HG03108 (cell line): ENCODE results near the gene FAM184A.

Experiments
- ATAC-seq: cut with Tn5 transposase; IDR thresholded peaks from one replicate; pipeline ENCODE4 v1.9.1; 2021; ENCODE audit warnings: moderate library complexity; ENCODE audit not compliant: unreplicated experiment

FAM184A gene

DNA sequence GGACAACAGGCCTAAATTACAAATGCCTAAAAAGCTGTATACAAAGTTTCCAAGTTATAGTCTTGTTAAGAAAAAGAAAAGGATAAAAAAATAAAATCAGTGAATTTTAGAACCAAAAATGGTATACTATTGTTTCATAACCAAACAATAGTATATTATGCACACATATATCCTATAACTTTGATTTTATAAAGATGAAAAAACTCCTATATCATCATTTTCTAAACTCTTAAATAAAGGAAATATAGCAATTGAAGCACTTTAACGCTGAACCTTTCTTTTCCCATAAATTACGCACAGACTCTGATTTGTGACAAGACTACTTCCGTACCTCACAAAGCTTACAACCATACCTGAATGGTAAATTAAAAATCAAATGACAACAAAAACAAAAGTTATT, 107.6 kb downstream of the FAM184A start:
- ATAC-seq = no peak

DNA sequence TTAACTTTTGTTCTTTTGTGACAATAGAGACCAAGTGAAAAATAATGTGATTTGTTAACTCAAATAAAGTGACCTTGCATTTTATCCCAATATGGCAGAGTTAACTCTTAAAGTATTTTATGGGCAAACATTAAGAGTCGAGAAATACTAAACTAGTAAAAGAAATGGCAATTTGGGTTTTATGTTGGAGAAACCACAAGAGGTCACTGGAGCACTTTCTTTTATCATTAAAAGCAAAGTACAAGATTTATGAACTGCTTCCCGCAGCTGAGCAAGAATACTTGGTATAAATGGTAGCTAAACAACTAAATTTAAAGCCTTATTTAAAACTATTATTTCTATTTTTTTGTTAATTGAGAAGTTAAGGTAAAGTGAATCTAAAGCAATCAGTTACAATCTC, 110.0 kb downstream of the FAM184A start:
- no peak for ATAC-seq

- no peak for ATAC-seq
Measured at GRCh38 chr6:118967239-118967638, 111.2 kb downstream of the FAM184A start.

GRCh38 chr6:118965843-118966370, 112.6 kb downstream of the FAM184A start:
- no peak for ATAC-seq

GRCh38 chr6:118965371-118965770, 113.1 kb downstream of the FAM184A start:
- ATAC-seq = no peak

DNA sequence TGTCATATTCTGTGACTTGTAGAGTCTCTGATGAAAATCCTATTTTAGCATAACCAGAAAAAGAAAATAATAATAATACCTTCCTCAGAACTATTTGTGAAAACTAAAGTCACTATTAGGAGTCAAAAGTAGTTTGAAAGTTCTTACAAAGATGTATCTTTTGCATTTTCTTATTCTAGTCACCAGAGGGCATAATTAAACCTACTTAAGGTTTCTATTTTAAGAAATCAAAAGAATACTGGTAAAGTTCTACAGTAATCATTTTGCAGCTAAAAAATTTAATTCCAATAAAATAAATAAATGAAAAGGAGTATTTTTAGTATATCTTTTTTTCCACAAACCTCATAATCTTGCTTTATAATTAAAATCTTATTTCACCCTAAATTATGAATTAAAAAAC, 115.5 kb downstream of the FAM184A start:
- no peak for ATAC-seq

- ATAC-seq = no peak
Measured at GRCh38 chr6:118959903-118960302, 118.6 kb downstream of the FAM184A start.

- no peak for ATAC-seq
Measured at GRCh38 chr6:118953391-118953790, 125.1 kb downstream of the FAM184A start.

DNA sequence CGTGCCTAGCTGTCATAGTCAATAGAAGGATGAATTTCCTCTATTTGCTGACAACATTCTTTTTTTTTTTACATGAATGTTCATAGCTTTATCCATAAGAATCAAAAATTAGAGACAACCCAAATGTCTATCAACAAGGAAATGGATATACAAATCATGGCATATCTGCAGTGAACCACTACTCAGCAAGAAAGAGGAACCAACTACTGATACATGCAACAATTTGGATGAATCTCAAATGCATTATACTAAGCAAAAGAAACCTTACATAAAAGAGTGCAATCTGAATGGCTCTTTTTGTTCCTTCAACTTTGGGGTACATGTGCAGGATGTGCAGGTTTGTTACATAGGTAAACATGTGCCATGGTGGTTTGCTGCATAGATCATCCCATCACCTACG, 125.8 kb downstream of the FAM184A start:
- ATAC-seq = no peak

GRCh38 chr6:118945217-118945616, 133.2 kb downstream of the FAM184A start:
- ATAC-seq = no peak

DNA sequence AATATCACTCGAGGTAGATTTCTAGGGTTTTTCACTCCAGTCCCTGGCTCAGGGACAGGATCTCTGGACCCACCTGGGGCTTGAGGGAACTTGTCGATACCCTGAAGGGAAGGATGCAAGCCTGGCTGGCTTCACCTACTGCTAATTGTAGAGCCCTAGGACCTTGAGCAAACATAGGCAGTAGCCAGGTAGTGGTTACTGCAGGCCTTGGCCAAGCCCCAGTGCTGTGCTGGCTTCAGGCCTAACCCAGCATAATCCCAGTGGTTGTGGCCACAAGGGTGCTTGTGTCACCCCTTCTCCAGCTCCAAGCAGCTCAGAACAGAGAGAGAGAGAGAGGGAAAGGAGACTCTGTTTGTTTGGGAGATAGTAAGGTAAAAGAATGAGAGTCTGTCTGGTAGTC, 137.7 kb downstream of the FAM184A start:
- ATAC-seq = no peak

DNA sequence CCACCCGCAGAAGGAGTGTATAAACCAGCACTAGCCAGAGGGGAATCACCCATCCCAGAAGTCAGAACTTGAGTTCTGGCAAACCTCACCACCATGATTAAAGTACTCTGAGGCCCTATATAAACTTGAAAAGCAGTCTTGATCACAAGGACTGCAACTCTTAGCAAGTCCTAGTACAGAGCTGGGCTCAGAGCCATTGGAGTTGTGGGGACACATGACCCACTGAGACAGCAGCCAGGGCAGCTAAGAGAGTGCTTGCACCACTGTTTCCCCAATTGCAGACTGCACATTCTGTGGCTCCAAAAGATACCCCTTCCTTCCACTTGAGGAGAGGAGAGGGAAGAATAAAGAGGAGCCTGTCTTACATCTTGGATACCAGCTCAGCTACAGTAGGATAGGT, 138.8 kb downstream of the FAM184A start:
- no peak for ATAC-seq

- no peak for ATAC-seq
Measured at GRCh38 chr6:118935978-118936703, 142.3 kb downstream of the FAM184A start.

GRCh38 chr6:118935331-118935668, 143.2 kb downstream of the FAM184A start:
- no peak for ATAC-seq

GRCh38 chr6:118934461-118935330, 143.8 kb downstream of the FAM184A start, which contains the start of gene MCM9:
Gene MCM9, minus strand, starts transcription at chr6:118935159. Its CDS starts 3,436 bp downstream, at chr6:118931723.
- ATAC-seq = peak; percentile 96

DNA sequence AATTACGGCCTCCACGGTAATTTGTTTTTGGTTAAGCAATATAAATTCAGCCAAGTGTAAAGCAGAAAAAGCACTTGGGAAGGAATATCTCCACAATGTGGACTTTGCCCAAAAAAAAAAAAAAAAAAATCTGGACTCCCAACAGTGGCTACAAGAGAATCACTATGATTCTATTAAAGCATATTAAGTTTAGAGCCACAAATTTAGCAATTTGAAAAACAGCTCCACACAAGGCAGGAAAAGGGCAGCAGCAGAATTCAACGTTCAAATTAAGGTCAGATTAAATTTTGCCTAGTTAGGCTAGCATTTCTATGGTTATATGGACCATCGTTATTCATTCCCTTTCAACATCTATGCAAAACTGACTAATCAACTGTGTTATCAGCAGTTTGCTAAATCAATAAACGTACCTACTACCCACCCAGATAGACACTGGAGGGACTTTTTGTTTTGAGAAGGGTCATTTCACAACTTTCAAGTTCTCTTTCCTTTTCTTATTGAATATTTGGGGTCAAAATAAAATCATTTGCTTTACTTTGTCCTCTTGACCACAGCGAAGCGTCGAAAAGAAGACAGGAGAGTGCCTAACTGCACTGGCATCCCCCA, 144.5 kb downstream of the FAM184A start:
- ATAC-seq = peak; percentile 0

GRCh38 chr6:118932421-118932820, 146.0 kb downstream of the FAM184A start:
- no peak for ATAC-seq

DNA sequence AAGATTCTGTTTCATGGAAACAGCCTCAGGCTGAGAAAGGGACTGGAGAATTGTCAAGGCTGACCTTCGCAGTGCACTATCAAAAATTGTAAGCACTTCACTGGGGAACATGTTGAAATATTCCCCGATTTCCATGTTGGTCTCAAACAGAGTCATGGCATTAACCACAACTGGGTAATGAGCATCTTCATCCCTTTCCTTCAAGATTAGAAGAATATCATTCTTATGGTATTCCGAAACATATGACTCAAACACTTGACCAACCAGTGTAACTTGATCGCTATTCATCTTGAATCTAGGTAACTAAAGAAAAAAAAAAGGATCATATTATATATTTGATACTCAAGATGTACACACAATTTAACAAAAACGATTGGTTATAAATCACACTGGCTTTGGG, 147.0 kb downstream of the FAM184A start:
- ATAC-seq = no peak

DNA sequence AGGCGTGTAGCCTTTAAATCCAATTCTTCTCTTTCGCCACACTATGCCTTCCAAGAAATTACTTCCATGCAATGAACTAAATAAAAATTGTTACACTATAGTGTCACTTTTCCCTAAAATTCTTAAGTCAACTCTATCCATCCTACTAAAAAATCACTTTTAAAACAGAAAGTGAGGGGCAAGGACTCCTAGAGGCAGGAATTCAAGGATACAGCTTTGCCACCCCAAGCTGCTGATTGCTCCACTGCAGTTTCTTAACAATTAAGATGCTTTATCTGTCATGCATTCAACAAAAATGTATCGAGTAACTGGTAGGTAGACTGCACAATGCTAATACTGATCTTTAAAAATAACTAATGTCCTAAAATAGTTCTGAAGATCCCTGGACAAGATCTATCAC, 147.8 kb downstream of the FAM184A start:
- no peak for ATAC-seq

- no peak for ATAC-seq
Measured at GRCh38 chr6:118923035-118923434, 155.4 kb downstream of the FAM184A start.

GRCh38 chr6:118921084-118921483, 157.4 kb downstream of the FAM184A start:
- no peak for ATAC-seq

DNA sequence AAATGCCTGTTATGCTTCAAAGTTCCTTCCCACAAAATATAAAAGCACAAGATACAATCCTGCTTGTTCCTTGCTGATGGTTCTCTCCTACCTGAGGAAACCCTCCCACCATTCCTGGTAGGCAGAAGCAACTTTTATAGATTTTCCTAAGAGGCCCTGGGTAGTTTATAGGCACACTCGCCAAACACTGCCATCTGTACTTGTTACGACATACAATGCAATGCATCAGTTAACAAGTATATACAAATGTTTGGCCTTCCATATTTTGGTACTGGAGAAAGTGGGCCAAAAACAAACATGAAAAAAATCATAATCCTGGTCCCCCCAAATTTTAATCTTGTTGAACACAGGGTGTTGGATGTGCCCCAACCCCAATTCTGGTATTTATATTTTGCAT, 160.1 kb downstream of the FAM184A start:
- ATAC-seq = no peak
